Ecto neural progenitor cell (in vitro differentiated cells): ENCODE results near the gene NTHL1.

Experiments
- DNase-seq: peaks from one replicate; pipeline ENCODE4 v3.0.0-alpha.2; 2018; ENCODE audit warnings: low spot score

The NTHL1 gene

GRCh38 chr16:2063861-2064260 lies 16.2 kb upstream of the NTHL1 start:
- no peak for DNase-seq

GRCh38 chr16:2062801-2063200 lies 15.2 kb upstream of the NTHL1 start:
- DNase-seq = no peak

DNA sequence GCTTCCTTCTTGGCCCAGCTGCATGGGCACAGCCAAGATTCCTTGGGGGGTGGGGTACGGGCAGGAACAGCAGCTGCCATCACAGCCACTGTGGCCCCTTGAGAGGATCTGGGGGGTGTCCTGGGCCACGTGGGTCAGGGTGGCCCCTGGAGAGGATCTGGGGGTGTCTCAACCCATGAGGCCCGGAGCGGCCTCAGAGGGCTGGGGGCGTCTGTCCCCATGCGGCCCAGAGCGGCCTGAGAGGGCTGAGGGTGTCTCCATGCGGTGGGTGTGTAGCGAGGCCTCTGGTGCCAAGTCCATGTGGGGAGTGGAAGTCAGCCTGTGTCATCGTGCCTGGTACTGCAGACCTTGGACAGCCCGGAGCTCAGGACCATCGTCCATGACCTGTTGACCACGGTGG lies 13.9 kb upstream of the NTHL1 start:
- DNase-seq = no peak

GRCh38 chr16:2061023-2061422 lies 13.4 kb upstream of the NTHL1 start:
- DNase-seq = no peak

GRCh38 chr16:2060346-2060745 lies 12.7 kb upstream of the NTHL1 start:
- DNase-seq = no peak

DNA sequence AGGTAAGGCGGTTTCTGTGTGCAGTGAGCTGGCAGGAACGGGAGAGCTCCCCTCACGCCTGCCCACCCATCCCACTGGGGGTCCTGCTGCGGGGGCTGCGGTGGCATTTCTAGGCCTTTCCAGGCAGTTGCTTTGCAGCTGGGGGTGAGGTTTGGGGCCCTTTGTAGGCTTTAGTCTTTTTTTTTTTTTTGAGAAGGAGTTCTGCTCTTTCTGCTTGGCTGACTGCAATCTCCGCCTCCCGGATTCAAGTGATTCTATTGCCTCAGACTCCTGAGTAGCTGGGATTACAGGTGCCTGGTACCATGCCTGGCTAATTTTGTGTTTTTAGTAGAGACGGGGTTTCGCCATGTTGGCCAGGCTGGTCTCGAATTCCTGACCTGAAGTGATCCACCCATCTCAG lies 11.2 kb upstream of the NTHL1 start:
- DNase-seq = no peak

DNA sequence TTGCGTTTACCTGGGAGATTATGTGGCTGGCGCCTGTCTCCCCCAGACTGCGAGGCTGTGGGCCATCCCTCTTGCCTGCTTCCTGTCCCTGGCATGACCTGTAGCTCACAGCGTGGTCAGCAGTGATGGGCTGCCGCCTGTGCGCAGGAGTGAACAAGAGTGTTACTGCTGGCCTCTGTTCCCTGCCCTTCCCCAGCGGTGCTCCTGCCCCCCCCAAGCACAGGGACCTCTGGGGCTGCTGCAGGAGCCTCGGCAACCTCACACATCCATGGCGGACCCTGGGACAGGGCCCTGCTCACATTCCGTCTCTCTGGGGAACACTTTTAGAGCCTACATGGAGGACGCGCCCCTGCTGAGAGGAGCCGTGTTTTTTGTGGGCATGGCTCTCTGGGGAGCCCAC lies 10.8 kb upstream of the NTHL1 start:
- DNase-seq = no peak

GRCh38 chr16:2057438-2057837 lies 9.8 kb upstream of the NTHL1 start:
- no peak for DNase-seq

DNA sequence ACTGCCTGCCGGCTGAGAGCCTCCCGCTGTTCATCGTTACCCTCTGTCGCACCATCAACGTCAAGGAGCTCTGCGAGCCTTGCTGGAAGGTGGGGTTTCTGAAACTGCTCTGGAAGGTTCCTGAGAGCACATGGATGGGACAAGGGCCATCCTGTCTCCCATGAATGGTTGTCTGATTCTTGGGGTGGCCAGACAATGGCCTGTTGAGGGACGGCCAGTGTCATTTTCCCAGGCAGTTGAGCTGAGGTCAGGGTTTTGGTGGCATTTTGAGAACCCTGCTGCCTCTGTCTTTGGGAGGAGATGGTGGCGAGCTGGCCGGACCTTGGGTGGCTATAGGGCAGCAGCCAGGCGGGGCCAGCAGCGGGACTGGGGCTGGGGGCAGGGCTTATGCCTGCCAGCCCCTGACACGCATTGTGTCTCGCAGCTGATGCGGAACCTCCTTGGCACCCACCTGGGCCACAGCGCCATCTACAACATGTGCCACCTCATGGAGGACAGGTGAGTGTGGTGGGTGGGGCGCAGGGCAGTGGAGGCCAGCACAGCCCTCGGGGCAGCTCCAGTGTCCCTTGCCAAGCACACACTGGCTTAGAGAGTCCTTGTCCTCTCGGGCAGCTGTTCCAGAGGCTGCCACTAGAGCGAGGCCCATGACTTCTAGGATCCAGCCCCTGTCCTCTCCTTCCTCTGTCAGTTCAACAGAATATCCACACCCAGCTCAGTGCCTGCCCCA lies 9.2 kb upstream of the NTHL1 start:
- DNase-seq = no peak

GRCh38 chr16:2056077-2056476 lies 8.4 kb upstream of the NTHL1 start:
- DNase-seq = no peak

DNA sequence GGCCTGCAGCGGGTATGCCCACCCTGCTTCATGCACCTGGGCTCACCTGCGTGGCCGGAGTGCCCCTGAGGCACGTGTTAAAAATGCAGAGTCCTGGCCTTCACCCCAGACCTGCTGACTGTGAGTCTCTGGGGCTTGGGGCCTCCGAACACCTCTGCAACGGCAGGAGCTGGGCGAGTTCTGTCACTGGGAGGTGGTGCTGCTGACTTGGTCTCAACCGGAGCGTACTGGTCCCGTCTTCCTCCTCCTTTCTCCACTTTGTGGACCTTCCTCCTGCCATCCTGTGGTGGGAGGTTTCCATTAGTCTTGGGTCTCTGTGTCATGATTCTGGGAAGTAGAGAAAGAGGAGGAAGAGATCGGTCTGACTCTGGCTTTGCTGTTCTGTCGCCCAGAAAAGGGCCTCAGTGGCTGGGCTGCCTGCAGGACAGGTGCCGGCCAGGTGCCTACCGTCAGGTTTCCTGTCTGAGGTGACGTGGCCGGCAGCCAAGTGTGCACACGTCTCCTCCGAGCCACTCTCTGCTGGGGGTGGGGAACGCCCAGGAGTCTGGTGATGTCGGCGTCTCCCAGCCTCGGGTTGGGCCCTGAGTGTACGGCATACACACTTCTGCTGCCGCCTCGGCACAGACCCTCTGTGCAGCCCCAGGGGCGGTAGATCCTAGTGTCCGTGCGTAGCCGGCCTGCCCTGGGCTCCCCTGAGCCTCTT lies 7.1 kb upstream of the NTHL1 start:
- no peak for DNase-seq

DNA sequence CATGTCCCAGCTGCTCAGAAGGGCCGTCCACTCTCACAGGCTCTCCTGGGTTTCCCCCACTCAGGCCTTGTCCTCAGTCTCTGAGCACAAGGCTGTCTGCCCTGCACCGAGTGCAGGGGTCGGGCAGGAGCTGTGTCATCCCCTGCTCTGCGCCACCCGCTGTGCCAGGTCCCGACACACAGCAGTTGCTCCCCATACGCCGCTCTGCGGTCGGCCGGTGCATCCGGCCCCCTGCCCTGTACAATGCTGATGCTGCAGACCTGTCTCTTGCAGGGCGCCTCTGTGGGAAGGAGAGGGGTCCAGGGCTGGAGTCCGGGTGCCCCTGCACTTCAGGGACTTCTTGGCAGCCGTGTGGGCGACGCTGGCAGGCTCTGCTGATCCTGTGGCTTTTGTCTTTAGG lies 6.3 kb upstream of the NTHL1 start:
- DNase-seq = no peak

- no peak for DNase-seq
Observed at GRCh38 chr16:2053211-2053610, 5.6 kb upstream of the NTHL1 start.

- DNase-seq = peak; percentile 63
Observed at GRCh38 chr16:2048116-2048543, 496 bp upstream of the NTHL1 start.

DNA sequence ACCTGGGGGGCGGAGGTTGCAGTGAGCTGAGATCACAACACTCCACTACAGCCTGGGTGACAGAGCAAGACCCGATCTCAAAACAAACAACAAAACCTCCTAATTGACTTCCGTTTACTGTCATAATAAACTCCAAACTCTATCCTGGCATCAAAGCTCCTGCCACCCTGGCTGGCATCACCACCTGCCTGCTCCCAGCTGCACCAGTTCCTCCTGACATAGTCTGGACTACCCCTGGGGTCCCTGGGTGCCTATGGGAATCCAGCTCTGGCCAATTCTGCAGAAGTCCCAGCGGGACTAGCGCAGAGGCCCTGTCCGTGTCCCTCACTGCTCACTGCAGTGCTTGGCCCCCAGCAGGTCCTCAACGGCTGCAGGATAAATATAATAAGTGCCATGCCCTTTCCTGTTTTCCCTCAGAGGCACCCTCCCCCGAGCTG lies 723 bp downstream of the NTHL1 start:
- DNase-seq = no peak

GRCh38 chr16:2045965-2046892 lies 1.4 kb downstream of the NTHL1 start:
- DNase-seq = no peak

DNA sequence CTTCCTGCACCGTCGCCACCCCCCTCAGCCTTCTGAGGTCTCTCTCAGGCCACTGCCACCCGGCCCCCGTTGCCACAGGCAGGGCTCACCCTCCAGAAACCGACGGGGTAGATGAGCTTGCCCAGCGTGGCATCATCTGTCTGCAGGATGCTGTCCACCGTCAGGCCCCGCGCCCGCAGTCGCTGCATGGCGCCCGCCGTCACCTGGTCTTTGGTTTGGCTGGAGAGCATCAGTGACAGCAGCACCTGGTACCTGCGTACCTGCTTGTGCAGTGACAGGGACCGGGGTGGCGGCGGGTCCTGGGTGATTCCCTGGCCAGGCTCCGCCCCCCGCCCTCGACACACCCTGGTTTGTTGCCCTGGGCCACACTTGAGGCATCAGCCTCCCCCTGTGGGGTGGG lies 3.1 kb downstream of the NTHL1 start:
- no peak for DNase-seq

DNA sequence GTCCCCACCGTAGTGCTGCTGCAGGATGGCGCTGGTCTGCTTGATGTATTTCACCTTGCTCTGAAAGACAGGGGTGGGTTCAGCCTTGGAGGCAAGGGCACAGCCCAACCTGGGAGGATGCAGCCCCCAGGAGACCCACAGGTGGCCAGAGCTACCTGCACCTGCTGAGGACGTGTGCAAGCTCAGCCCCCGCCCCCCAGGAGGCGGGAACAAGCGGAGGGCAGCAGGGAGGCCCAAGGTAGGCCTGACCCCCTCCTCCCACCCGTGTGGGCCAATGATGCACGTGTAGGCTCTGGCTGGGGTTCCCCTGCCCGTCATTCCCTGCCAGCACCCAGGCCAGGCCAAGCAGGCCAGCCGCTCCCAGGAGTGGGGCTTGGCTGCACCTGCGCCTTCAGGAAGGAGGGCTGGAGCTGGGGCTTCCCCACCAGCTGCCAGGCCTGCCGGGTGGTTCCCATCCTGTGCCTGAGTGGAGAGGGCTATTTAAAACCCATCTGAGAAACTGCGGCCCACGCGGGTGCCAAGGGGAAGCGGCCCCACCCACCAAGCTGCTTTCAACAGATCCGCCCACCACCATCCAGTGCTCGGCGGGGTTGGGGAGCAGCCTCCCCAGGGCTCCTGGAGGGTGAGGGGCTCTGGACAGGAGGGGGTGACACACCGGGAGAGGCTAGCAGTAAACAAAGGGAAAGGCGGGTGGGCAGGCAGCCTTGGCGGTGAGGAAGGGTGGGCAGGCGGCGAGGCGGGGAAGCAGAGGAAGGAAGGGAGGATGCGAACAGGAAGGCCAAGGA lies 3.8 kb downstream of the NTHL1 start:
- DNase-seq = no peak

DNA sequence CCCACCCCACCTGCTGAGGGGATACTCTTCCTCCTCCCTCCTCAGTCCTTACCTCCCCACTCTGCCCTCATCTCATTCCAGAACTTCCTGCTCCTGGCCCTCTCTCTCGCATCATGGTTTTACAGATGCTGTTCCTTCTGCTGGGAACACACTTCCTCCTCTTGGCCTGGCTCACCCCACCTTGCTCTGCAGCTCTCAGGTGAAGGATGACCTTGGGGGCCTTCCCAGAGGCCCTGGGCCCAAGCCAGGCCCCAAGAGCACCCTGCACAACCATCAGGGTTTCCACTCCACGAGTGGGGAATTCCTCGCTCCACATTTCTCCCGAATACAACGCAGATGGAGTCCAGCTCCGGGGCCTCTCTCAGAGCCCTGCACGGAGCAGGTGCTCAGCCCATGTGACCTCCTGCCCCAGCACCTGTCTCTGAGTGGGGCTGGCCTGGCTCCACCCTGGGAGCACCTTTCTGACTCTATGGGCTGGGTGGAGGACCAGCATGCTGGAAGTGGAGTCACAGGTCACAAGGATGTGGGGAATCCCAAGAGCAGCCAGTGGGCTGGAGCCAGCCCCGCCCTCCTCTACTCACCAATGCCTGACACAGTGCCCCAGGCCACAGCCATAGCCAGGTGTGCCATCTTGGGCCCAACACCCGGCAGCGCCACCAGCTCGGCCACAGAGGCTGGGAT lies 4.5 kb downstream of the NTHL1 start:
- no peak for DNase-seq

DNA sequence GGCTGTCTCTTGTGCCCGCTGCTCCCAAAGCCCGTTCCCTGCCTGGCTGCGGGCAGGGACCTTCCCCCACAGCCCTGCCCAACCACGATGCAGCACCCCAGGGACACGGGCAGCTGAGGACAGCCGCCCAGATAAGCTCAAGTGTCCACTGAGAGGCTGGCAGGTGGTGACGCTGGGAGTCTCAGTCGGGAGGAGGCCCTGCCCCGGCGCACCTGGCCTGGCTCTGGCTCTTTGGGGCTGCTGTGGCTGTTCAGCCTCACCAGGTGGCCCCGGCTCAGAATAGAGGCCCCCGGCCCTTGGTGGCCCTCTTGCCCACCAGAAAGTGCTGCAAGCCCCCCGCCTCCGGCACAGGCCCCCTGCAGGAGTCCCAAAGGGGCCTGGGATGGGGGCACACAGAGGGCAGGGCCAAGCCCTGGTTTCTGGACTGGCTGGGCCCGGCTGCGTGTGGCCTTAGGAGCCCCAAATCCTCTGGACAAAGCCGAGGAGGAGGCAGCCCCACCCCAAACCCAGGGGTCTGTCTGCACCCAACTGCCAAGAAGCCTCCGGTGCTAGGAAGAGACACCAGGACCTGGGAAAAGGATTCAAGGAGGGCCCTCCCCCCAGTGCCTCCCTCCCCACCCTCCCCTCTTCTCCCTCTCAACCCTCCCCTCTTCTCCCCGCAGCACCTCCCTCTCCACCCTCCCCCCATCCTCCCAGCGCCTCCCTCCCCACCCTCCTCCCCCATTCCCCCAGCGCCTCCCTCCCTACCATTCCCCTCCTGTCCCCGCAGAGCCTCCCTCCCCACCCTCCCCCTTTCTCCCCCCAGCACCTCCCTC lies 5.3 kb downstream of the NTHL1 start:
- DNase-seq = no peak
